GM12878 (cell line): ENCODE data around the gene S1PR1. TPM values are rescaled to one million over a fixed set of nuclear protein-coding genes. Genes with fewer than 3 reads are reported as not detected.
A peak's percentile ranks its signal among the peaks of the same experiment; 100 is the strongest.

ENCODE experiments used
- ATAC-seq: fragments of 200-7000 bp; cut with Tn5 transposase; 3 replicates; pipeline ENCODE4 v1.9.1; 2020; ENCODE audit warnings: mild to moderate bottlenecking, moderate library complexity
- BruUV-seq: library from RNA; stranded (reverse); fragments of 400-500 nt; replicated peaks from 2 replicates; lab custom pipeline; 2021; lab: Mats Ljungman, UMichigan
- CTCF ChIA-PET: fragments of 300-600 bp; sonication (Branson Sonifier 250); formaldehyde crosslinking; extraction: SDS; loops from one replicate; lab custom pipeline; 2021; ENCODE audit warnings: inconsistent platforms; lab: Yijun Ruan, JAX
- POLR2A ChIA-PET: fragments of 350-600 bp; formaldehyde crosslinking; extraction: SDS; loops from one replicate; lab custom pipeline; 2021; ENCODE audit warnings: inconsistent platforms; lab: Charles Lee
- RAD21 ChIA-PET: fragments of 300-600 bp; sonication (Branson Sonifier 250); formaldehyde crosslinking; loops from one replicate; lab custom pipeline; 2023; ENCODE audit warnings: antibody characterized with exemption; ENCODE audit not compliant: unreplicated experiment; lab: Charles Lee
- SMC1A ChIA-PET: fragments of 300-600 bp; sonication (Branson Sonifier 250); formaldehyde crosslinking; loops from one replicate; lab custom pipeline; 2023; ENCODE audit not compliant: unreplicated experiment, uncharacterized antibody; lab: Charles Lee
- DNase-seq: peaks from one replicate; pipeline ENCODE4 v3.0.0-alpha.2; 2011; ENCODE audit warnings: low read depth, low spot score
- FAIRE-seq: peaks from 3 replicates; lab custom pipeline; 2011; peaks lifted over from hg19 to GRCh38; lab: Jason Lieb, UNC
- H2AFZ ChIP-seq: 2 replicates; pipeline ENCODE4 v1.6.0; 2011; ENCODE audit warnings: low read depth, low read length, control low read depth; ENCODE audit not compliant: control insufficient read depth
- H3K27ac ChIP-seq: 2 replicates; pipeline ENCODE4 v1.5.1; 2011; ENCODE audit warnings: control low read depth; ENCODE audit not compliant: control insufficient read depth, insufficient read depth
- H3K27me3 ChIP-seq, 2 experiments: replicated peaks in 1 of 2; 2 replicates each; pipeline versions ENCODE4 v1.6.0 to v1.6.1; 2011; ENCODE audit warnings: low read length in 1 of 2; ENCODE audit not compliant: control insufficient read depth in 2 of 2, insufficient read depth in 2 of 2
- H3K36me3 ChIP-seq, 2 experiments: 2 replicates each; pipeline ENCODE4 v1.5.1; 2011; ENCODE audit warnings: low read length in 1 of 2; ENCODE audit not compliant: control insufficient read depth in 2 of 2, insufficient read depth in 2 of 2
- H3K4me1 ChIP-seq: 2 replicates; pipeline ENCODE4 v1.6.1; 2011; ENCODE audit warnings: mild to moderate bottlenecking, low read length, moderate library complexity, mixed read lengths; ENCODE audit not compliant: control insufficient read depth, insufficient read depth
- H3K4me2 ChIP-seq: 2 replicates; pipeline ENCODE4 v1.6.0; 2011; ENCODE audit warnings: control low read depth; ENCODE audit not compliant: control insufficient read depth, insufficient read depth
- H3K4me3 ChIP-seq: fragments of 200-600 bp; sonication (generic); 2 replicates; pipeline ENCODE4 v1.5.1; 2016
- H3K79me2 ChIP-seq: 2 replicates; pipeline ENCODE4 v1.6.0; 2011; ENCODE audit warnings: low read length; ENCODE audit not compliant: control insufficient read depth, insufficient read depth
- H3K9ac ChIP-seq: 2 replicates; pipeline ENCODE4 v1.8.0; 2011; ENCODE audit warnings: low read length, control low read depth, mixed read lengths; ENCODE audit not compliant: control insufficient read depth, insufficient read depth
- H3K9me3 ChIP-seq: replicated peaks from 3 replicates; pipeline ENCODE4 v1.5.1; 2011; ENCODE audit warnings: mild to moderate bottlenecking, low read length; ENCODE audit not compliant: control insufficient read depth, insufficient read depth
- H4K20me1 ChIP-seq: 2 replicates; pipeline ENCODE4 v1.6.0; 2011; ENCODE audit not compliant: control insufficient read depth, insufficient read depth
- CHD1 ChIP-seq: IDR thresholded peaks from 2 replicates; pipeline ENCODE4 v1.6.1; 2012; ENCODE audit warnings: low read depth, low read length, improper control_type of control experiment
- CHD2 ChIP-seq: IDR thresholded peaks from 2 replicates; pipeline ENCODE4 v1.6.1; 2011; ENCODE audit warnings: low read depth, low read length, improper control_type of control experiment, borderline replicate concordance
- CHD4 ChIP-seq: fragments of 200-600 bp; sonication (generic); IDR thresholded peaks from 2 replicates; pipeline ENCODE4 v1.6.1; 2016; ENCODE audit warnings: mild to moderate bottlenecking
- FOS ChIP-seq: IDR thresholded peaks from 3 replicates; pipeline ENCODE4 v1.6.1; 2011; ENCODE audit warnings: borderline replicate concordance; ENCODE audit not compliant: insufficient read length; ENCODE audit errors: extremely low read depth
- FOXK2 ChIP-seq: fragments of 450-650 bp; IDR thresholded peaks from 2 replicates; pipeline ENCODE4 v1.6.1; 2017; ENCODE audit warnings: mild to moderate bottlenecking, moderate library complexity
- HDAC6 ChIP-seq: fragments of 200-600 bp; sonication (generic); IDR thresholded peaks from one replicate; pipeline ENCODE4 v1.8.0; 2017; ENCODE audit warnings: antibody characterized with exemption; ENCODE audit not compliant: unreplicated experiment
- HDGF ChIP-seq: fragments of 450-650 bp; IDR thresholded peaks from 2 replicates; pipeline ENCODE4 v1.6.1; 2016; ENCODE audit warnings: antibody characterized with exemption
- KLF5 ChIP-seq: fragments of 450-650 bp; IDR thresholded peaks from 2 replicates; pipeline ENCODE4 v1.6.1; 2014; ENCODE audit warnings: mild to moderate bottlenecking; ENCODE audit not compliant: partially characterized antibody
- MEF2B ChIP-seq: fragments of 450-650 bp; IDR thresholded peaks from 2 replicates; pipeline ENCODE4 v1.6.1; 2018; ENCODE audit warnings: mild to moderate bottlenecking, moderate library complexity; ENCODE audit not compliant: partially characterized antibody, poor library complexity, severe bottlenecking
- NRF1 ChIP-seq: conservative IDR thresholded peaks from 2 replicates; pipeline ENCODE4 v1.6.1; 2011; ENCODE audit warnings: mild to moderate bottlenecking, low read depth, low read length, improper control_type of control experiment
- POU2F2 ChIP-seq: IDR thresholded peaks from 3 replicates; pipeline ENCODE4 v1.6.1; 2011; ENCODE audit warnings: low read depth, mild to moderate bottlenecking, low read length, borderline replicate concordance
- RAD21 ChIP-seq: IDR thresholded peaks from 2 replicates; pipeline ENCODE4 v1.6.1; 2011; ENCODE audit warnings: mild to moderate bottlenecking, low read depth, low read length, moderate library complexity; ENCODE audit not compliant: insufficient read depth
- RB1 ChIP-seq: fragments of 450-650 bp; formaldehyde crosslinking; IDR thresholded peaks from 2 replicates; pipeline ENCODE4 v1.6.1; 2017; ENCODE audit warnings: mild to moderate bottlenecking, borderline replicate concordance
- YY1 ChIP-seq: IDR thresholded peaks from 2 replicates; pipeline ENCODE4 v1.6.1; 2011; ENCODE audit warnings: low read depth, mild to moderate bottlenecking, low read length
- WGBS: methylation state at CpG from one replicate; pipeline ENCODE4 v1.1.6; 2016; ENCODE audit warnings: low lambda C conversion rate; ENCODE audit not compliant: insufficient replicate concordance, insufficient coverage; ENCODE audit errors: missing lambda C conversion rate; 5-methylcytosine and 5-hydroxymethylcytosine counted together
- in situ Hi-C: fragments of 300-500 bp; cut with MboI; formaldehyde crosslinking; loops from 9 replicates; pipeline ENCODE4 v1.14.3; 2018; ENCODE audit warnings: mixed read lengths
- intact Hi-C: fragments of 100-400 bp; cut with micrococcal nuclease; formaldehyde crosslinking; loops from one replicate; pipeline ENCODE4 v1.14.2; 2022; ENCODE audit not compliant: unreplicated experiment
- polyA plus RNA-seq, 11 experiments: library from polyadenylated mRNA; depleted of rRNA in 4 of 11; unstranded in 6 of 11; stranded (reverse) in 5 of 11; fragments of >200 nt; fragmentation: Nextera tagmentation in 4 of 11; fragmentation: Illumina TruSeq in 1 of 11; extraction: Ambion mirVana in 4 of 11; extraction: Trizol in 1 of 11; gene quantifications; 1 replicate in 1 of 11; 2 replicates in 10 of 11; pipeline versions ENCODE4 v1.2.1 to v1.2.3, GENCODE V29; 2011 to 2016; ENCODE audit warnings: inconsistent platforms in 2 of 11, missing spikeins in 2 of 11, low read depth in 1 of 11
- total RNA-seq, 4 experiments: library from RNA; depleted of rRNA in 3 of 4; stranded (reverse); fragments of >200 nt in 3 of 4; fragmentation: Illumina TruSeq in 1 of 4; extraction: Trizol in 1 of 4; gene quantifications; 2 replicates each; pipeline versions ENCODE4 v1.2.1 to v1.2.3, GENCODE V29; 2013 to 2021
- TF ChIP-seq, protein P1 (sequence below): IDR thresholded peaks from 2 replicates; pipeline ENCODE4 v1.6.1; 2012; ENCODE audit warnings: low read depth, low read length, improper control_type of control experiment
- TF ChIP-seq, protein P2 (sequence below): fragments of 450-650 bp; IDR thresholded peaks from 2 replicates; pipeline ENCODE4 v1.6.1; 2017; ENCODE audit warnings: mild to moderate bottlenecking, low read depth, inconsistent platforms; ENCODE audit not compliant: poor library complexity, severe bottlenecking
- TF ChIP-seq, protein P3 (sequence below): fragments of 450-650 bp; IDR thresholded peaks from 2 replicates; pipeline ENCODE4 v1.6.1; 2016; ENCODE audit warnings: mild to moderate bottlenecking
- TF ChIP-seq, protein P4 (sequence below): fragments of 150-350 bp; IDR thresholded peaks from 2 replicates; pipeline ENCODE4 v1.6.1; 2016; ENCODE audit warnings: low read depth, low read length

The S1PR1 gene
- total and polyA plus RNA-seq, 10 of the 15 experiments (the other 5 are each of a cell fraction or from before 2014, with no cell fraction given), result 3.8 to 59.4 (median 30.7) TPM

DNA sequence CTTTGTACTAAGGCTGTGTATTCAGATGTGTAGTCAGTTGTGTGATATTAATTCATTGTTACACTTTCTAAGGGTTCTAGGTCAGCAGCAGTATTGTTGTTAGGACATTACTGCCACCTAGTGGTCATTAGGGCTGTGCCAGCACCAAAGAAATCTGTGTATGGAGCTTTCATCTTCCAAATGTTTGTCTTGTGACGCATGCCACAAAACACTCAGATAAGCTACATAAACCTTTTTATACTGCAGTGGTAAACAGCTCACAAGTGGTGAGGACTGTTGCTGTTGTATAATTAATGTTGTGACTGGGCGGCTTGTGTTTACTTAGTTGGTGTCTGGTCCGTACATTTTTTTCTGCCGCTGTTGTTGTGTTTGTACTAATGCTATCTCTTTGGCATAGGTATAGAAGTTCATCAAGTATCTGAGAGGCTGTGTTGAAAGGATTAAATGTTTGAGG is 51.7 kb downstream of the S1PR1 start:
- no TSS peak for BruUV-seq
- intact Hi-C loops, result loop anchor here (1.0 to 5.0 kb wide), 6 partner anchors 40 to 367 kb away; partner anchors contain the start of gene DPH5
- no peaks in the 10 kb centered on the region for H4K20me1 ChIP-seq
- DNase-seq (peak; percentile 69), ATAC-seq (peak; percentile 71), FAIRE-seq (peak; percentile 56)
- no peaks in the 10 kb centered on the region for H3K27me3 ChIP-seq
- H2AFZ ChIP-seq, result peak overlapping the region; percentile 20
- no peak overlapping the region for H3K9ac ChIP-seq
- SMC1A ChIA-PET, result interaction anchor here (0.6 to 11.8 kb wide), 59 partner anchors 9 to 421 kb away, joined by 3 to 275 read pairs (median 4); partner anchors contain the start of gene DPH5
- no peak overlapping the region for H3K27ac ChIP-seq
- POLR2A ChIA-PET, result interaction anchor here (1.1 kb wide), 1 partner anchor 152 kb away, joined by 3 read pairs; no protein-coding TSS in a partner anchor
- H3K4me1 ChIP-seq, result peaks cover 35% of the 10 kb centered on the region
- RAD21 ChIA-PET, result interaction anchor here (0.6 to 12.5 kb wide), 46 partner anchors 9 to 420 kb away, joined by 3 to 171 read pairs (median 4); partner anchors contain the start of gene S1PR1
- WGBS, result 58% methylated on average over 4 of the region's 4 CpGs
- H3K4me3 ChIP-seq, result no peak overlapping the region
- in situ Hi-C loops, result loop anchor here (5.0 kb wide), 1 partner anchor 151 kb away; no protein-coding TSS in a partner anchor
- no peaks in the 10 kb centered on the region for H3K36me3 ChIP-seq
- CTCF ChIA-PET, result interaction anchor here (0.6 to 12.4 kb wide), 79 partner anchors 9 to 1446 kb away, joined by 3 to 253 read pairs (median 5); partner anchors contain the start of gene S1PR1
- no peaks in the 10 kb centered on the region for H3K79me2 ChIP-seq
- H3K9me3 ChIP-seq, result no peaks in the 10 kb centered on the region
- peak overlapping the region; percentile 25; the same call in 1 of the 2 replicates for H3K4me2 ChIP-seq
- TF ChIP-seq FOS (no peak), CHD2 (no peak), CHD1 (no peak), RB1 (peak; percentile 38; the same call in 1 of the 2 replicates), RAD21 (peak; percentile 96), CHD4 (no peak), POU2F2 (no peak), FOXK2 (no peak), KLF5 (no peak), HDAC6 (no peak), HDGF (no peak), MEF2B (no peak), NRF1 (no peak), YY1 (peak; percentile 58)
- TF ChIP-seq, protein P1, sequence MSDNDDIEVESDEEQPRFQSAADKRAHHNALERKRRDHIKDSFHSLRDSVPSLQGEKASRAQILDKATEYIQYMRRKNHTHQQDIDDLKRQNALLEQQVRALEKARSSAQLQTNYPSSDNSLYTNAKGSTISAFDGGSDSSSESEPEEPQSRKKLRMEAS, result no peak
- TF ChIP-seq, protein P2, sequence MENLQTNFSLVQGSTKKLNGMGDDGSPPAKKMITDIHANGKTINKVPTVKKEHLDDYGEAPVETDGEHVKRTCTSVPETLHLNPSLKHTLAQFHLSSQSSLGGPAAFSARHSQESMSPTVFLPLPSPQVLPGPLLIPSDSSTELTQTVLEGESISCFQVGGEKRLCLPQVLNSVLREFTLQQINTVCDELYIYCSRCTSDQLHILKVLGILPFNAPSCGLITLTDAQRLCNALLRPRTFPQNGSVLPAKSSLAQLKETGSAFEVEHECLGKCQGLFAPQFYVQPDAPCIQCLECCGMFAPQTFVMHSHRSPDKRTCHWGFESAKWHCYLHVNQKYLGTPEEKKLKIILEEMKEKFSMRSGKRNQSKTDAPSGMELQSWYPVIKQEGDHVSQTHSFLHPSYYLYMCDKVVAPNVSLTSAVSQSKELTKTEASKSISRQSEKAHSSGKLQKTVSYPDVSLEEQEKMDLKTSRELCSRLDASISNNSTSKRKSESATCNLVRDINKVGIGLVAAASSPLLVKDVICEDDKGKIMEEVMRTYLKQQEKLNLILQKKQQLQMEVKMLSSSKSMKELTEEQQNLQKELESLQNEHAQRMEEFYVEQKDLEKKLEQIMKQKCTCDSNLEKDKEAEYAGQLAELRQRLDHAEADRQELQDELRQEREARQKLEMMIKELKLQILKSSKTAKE, result peak; percentile 40
- TF ChIP-seq, protein P3, sequence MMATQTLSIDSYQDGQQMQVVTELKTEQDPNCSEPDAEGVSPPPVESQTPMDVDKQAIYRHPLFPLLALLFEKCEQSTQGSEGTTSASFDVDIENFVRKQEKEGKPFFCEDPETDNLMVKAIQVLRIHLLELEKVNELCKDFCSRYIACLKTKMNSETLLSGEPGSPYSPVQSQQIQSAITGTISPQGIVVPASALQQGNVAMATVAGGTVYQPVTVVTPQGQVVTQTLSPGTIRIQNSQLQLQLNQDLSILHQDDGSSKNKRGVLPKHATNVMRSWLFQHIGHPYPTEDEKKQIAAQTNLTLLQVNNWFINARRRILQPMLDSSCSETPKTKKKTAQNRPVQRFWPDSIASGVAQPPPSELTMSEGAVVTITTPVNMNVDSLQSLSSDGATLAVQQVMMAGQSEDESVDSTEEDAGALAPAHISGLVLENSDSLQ, result no peak
- TF ChIP-seq, protein P4, sequence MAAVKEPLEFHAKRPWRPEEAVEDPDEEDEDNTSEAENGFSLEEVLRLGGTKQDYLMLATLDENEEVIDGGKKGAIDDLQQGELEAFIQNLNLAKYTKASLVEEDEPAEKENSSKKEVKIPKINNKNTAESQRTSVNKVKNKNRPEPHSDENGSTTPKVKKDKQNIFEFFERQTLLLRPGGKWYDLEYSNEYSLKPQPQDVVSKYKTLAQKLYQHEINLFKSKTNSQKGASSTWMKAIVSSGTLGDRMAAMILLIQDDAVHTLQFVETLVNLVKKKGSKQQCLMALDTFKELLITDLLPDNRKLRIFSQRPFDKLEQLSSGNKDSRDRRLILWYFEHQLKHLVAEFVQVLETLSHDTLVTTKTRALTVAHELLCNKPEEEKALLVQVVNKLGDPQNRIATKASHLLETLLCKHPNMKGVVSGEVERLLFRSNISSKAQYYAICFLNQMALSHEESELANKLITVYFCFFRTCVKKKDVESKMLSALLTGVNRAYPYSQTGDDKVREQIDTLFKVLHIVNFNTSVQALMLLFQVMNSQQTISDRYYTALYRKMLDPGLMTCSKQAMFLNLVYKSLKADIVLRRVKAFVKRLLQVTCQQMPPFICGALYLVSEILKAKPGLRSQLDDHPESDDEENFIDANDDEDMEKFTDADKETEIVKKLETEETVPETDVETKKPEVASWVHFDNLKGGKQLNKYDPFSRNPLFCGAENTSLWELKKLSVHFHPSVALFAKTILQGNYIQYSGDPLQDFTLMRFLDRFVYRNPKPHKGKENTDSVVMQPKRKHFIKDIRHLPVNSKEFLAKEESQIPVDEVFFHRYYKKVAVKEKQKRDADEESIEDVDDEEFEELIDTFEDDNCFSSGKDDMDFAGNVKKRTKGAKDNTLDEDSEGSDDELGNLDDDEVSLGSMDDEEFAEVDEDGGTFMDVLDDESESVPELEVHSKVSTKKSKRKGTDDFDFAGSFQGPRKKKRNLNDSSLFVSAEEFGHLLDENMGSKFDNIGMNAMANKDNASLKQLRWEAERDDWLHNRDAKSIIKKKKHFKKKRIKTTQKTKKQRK, result no peak
